Measurements from ENCODE around the gene SRCAP.

DNA sequence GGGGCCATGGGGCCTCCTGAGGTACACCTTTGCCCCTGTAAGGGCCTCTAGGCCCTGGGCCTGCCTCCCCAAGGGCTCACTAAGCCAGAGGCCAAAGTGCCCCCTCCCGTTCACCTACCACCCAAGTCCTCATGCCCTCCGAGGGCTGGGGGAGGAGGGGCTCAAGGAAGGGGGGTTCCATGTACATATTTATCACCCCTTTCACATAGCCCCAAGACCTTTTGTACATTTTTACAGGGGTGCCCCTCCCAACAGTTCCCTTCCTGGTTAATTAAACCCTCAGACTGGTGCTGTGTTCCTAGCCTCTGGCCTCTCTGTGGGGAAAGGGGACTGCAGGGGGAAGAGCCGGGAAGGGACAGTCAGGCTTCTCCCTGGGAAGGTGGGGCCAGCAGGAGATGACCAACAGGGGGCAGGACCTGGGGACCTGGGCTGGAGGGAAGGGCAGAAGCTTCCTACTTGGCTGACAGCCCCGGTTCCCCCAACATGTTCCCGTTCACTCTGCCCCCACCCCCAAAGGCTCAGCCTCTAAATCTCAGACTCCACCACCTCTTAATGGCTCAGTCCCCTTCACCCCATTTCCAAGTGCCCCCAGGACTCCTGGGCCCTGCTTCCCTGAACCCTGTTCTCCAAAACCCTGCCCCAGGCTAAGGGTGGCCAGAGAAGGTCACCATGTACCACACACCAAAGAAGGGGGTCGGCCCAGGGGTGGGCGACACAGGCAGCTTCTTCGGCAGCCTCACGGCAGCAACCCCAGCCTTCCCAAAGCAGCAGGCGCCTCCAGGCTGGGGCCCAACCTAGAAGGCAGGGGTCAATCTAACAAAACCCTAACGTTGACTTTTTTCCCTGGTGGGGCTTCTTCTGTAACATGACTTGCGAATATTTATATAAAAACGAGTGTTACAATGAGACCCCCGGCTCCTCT, 28.8 kb upstream of the SRCAP start:
- TF ChIP-seq, protein P1, sequence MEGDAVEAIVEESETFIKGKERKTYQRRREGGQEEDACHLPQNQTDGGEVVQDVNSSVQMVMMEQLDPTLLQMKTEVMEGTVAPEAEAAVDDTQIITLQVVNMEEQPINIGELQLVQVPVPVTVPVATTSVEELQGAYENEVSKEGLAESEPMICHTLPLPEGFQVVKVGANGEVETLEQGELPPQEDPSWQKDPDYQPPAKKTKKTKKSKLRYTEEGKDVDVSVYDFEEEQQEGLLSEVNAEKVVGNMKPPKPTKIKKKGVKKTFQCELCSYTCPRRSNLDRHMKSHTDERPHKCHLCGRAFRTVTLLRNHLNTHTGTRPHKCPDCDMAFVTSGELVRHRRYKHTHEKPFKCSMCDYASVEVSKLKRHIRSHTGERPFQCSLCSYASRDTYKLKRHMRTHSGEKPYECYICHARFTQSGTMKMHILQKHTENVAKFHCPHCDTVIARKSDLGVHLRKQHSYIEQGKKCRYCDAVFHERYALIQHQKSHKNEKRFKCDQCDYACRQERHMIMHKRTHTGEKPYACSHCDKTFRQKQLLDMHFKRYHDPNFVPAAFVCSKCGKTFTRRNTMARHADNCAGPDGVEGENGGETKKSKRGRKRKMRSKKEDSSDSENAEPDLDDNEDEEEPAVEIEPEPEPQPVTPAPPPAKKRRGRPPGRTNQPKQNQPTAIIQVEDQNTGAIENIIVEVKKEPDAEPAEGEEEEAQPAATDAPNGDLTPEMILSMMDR (IDR thresholded peaks at IDR 0.05), result no peak
- TF ChIP-seq POLR2A (IDR thresholded peaks at IDR 0.05), result no peak
